Endothelial cell of hepatic sinusoid (primary cell): ENCODE results near the gene EIF2B5.

Experiments used
- in situ Hi-C: cut with HindIII; loops from 2 replicates; pipeline ENCODE4 v1.10.0; 2017; ENCODE audit warnings: low sequenced_read_pairs

Gene EIF2B5

DNA sequence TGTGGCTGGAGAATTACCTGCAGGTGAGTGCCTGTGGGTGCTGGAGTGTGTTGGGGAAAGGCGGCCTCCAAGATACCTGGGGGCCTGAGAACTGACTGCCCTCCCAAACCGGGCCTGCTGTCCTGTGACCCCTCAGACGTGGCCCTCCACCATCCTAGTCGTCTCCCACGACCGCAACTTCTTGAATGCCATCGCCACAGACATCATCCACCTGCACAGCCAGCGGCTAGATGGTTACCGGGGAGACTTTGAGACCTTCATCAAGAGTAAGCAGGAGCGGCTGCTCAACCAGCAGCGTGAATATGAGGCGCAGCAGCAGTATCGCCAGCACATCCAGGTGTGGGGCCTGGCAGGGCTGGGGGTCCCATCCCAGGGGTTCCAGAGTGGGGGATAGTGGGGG lies 54.3 kb downstream of the EIF2B5 start:
- in situ Hi-C loops = no loop called here

- in situ Hi-C loops = loop anchor here (5.0 kb wide), 1 partner anchor 46 kb away; no protein-coding TSS in a partner anchor
Measured at GRCh38 chr3:184192889-184193288, 57.7 kb downstream of the EIF2B5 start.

DNA sequence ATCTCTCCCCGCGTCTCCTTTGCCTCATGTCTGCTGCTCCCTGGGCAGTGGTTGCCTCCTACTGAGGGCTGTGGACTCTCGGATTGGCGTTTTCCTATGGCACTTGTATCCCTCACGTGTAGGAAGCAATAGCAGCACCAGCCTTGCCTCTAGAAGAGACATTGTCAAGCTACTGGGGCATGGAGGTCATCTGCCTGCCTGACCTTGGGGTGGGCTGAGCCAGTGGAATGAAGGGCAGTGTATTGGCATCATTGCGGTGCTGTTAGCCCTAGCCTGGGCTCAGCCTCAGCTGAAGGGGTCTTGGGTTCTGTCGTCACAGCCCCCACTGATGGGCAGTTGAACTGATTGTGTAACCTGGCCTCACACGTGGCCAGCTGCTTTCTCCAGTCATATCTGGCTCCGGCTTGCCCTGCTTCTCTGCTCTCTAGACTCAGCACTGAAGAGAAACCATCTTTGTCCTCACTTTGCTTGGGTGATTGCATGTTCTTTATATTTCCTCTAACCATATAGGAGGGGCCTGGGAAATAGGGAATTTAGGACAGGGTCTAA lies 58.9 kb downstream of the EIF2B5 start:
- in situ Hi-C loops = loop anchor here (5.0 kb wide), 1 partner anchor 47 kb away; no protein-coding TSS in a partner anchor
